Smooth muscle cell (in vitro differentiated cells): Measurements from ENCODE around the gene LCOR. TPM values are rescaled to one million over a fixed set of nuclear protein-coding genes. Genes with fewer than 3 reads are reported as not detected.

ENCODE experiments used
- DNase-seq: peaks from one replicate; lab custom pipeline; 2025; ENCODE audit not compliant: unreplicated experiment; lab: John Stamatoyannopoulos, UW
- H2AFZ ChIP-seq: fragments of 200-600 bp; sonication (generic); 2 replicates; pipeline ENCODE4 v1.6.0; 2016; ENCODE audit warnings: antibody characterized with exemption, low read depth, mild to moderate bottlenecking
- H3F3A ChIP-seq: fragments of 200-600 bp; sonication (generic); 2 replicates; pipeline ENCODE4 v1.6.0; 2017; ENCODE audit warnings: antibody characterized with exemption, low read depth
- H3K27ac ChIP-seq: fragments of 200-600 bp; sonication (generic); 2 replicates; pipeline ENCODE4 v1.5.1; 2016; ENCODE audit warnings: low read depth, mild to moderate bottlenecking
- H3K27me3 ChIP-seq: fragments of 200-600 bp; sonication (generic); 2 replicates; pipeline ENCODE4 v1.6.1; 2016; ENCODE audit warnings: low read depth, mild to moderate bottlenecking
- H3K36me3 ChIP-seq: fragments of 200-600 bp; sonication (generic); 2 replicates; pipeline ENCODE4 v1.5.1; 2016; ENCODE audit warnings: low read depth
- H3K4me1 ChIP-seq: fragments of 200-600 bp; sonication (generic); 2 replicates; pipeline ENCODE4 v1.5.1; 2016; ENCODE audit warnings: low read depth
- H3K4me2 ChIP-seq: fragments of 200-600 bp; sonication (generic); 2 replicates; pipeline ENCODE4 v1.6.0; 2016; ENCODE audit warnings: mild to moderate bottlenecking
- H3K4me3 ChIP-seq: fragments of 200-600 bp; sonication (generic); 2 replicates; pipeline ENCODE4 v1.5.1; 2016; ENCODE audit warnings: mild to moderate bottlenecking
- H3K79me2 ChIP-seq: fragments of 200-600 bp; sonication (generic); 2 replicates; pipeline ENCODE4 v1.6.0; 2016; ENCODE audit warnings: low read depth, mild to moderate bottlenecking
- H3K9ac ChIP-seq: fragments of 200-600 bp; sonication (generic); 2 replicates; pipeline ENCODE4 v1.6.0; 2016; ENCODE audit warnings: low read depth
- H3K9me3 ChIP-seq: fragments of 200-600 bp; sonication (generic); replicated peaks from 2 replicates; pipeline ENCODE4 v1.5.1; 2016; ENCODE audit warnings: low read depth
- H4K20me1 ChIP-seq: fragments of 200-600 bp; sonication (generic); 2 replicates; pipeline ENCODE4 v1.6.0; 2016; ENCODE audit warnings: low read depth
- WGBS: methylation state at CpG from one replicate; pipeline ENCODE4 v1.1.7; 2016; ENCODE audit warnings: low lambda C conversion rate; 5-methylcytosine and 5-hydroxymethylcytosine counted together
- polyA plus RNA-seq: library from polyadenylated mRNA; unstranded; fragments of >200 nt; fragmentation: Nextera tagmentation; extraction: Ambion mirVana; gene quantifications from 2 replicates; pipeline ENCODE4 v1.2.1, GENCODE V29; 2016
- total RNA-seq: library from RNA; depleted of rRNA; stranded (reverse); fragments of >200 nt; gene quantifications from 2 replicates; pipeline ENCODE4 v1.2.3, GENCODE V29; 2014
- TF ChIP-seq, protein P1 (sequence below): fragments of 200-600 bp; sonication (generic); IDR thresholded peaks from 2 replicates; pipeline ENCODE4 v1.5.1; 2017; ENCODE audit warnings: borderline replicate concordance, mild to moderate bottlenecking, antibody characterized with exemption; ENCODE audit not compliant: insufficient read depth, poor library complexity, severe bottlenecking

LCOR gene
- total and polyA plus RNA-seq, 2 experiments from 2014 or later, result 10.6 to 27.8 TPM

DNA sequence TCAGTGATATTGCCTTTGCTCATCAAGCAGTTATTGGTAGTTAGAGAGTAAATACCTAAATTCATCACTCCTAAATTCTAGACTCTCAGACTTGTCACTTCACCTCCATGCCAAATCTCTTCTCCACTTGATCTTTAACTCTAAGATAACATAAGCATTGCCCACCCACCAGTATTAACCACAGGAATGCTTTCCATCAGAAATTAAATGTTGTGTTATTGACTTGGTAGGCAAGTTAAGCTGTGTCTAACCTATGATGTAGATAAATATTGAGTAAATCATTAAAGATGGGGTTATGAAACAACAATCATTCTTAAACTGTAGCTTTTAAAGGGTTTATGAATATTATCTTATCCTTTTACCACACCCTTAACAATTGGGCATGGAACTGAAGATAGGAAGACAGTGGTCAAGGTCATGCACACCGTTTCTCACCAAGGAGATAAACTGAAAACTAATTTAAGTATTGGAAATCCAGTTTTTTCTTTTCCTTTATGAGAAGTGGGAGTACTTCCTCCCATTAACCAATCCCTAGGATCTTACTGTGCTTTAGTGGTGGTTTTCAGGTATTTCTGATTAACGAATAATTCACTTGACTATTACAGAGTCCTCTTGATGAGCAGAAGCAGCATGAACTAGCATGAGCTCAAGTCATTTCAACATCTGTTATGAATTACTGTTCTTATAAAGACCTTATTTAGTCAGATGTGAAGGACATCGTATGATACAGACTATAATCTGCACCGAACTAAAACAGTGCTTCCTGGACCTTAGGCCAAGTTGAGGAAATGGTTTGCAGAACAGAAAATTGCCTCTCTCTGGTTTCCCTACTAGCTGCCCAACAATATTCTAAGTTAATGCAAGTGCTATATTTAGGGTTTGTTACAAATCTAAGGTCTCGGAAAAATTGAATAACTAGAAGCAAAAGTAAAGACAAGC, 142.0 kb downstream of the LCOR start:
- no peaks in the 10 kb centered on the region for H3K27me3 ChIP-seq
- no peak overlapping the region for H3K4me2 ChIP-seq
- peaks cover 8% of the 10 kb centered on the region for H3K4me1 ChIP-seq
- H3K9me3 ChIP-seq, result no peaks in the 10 kb centered on the region
- no peaks in the 10 kb centered on the region for H3K79me2 ChIP-seq
- H2AFZ ChIP-seq, result no peak overlapping the region
- H3F3A ChIP-seq, result no peaks in the 10 kb centered on the region
- DNase-seq, result no peak
- TF ChIP-seq, protein P1, sequence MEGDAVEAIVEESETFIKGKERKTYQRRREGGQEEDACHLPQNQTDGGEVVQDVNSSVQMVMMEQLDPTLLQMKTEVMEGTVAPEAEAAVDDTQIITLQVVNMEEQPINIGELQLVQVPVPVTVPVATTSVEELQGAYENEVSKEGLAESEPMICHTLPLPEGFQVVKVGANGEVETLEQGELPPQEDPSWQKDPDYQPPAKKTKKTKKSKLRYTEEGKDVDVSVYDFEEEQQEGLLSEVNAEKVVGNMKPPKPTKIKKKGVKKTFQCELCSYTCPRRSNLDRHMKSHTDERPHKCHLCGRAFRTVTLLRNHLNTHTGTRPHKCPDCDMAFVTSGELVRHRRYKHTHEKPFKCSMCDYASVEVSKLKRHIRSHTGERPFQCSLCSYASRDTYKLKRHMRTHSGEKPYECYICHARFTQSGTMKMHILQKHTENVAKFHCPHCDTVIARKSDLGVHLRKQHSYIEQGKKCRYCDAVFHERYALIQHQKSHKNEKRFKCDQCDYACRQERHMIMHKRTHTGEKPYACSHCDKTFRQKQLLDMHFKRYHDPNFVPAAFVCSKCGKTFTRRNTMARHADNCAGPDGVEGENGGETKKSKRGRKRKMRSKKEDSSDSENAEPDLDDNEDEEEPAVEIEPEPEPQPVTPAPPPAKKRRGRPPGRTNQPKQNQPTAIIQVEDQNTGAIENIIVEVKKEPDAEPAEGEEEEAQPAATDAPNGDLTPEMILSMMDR, result no peak
- H3K9ac ChIP-seq, result no peak overlapping the region
- no peak overlapping the region for H3K27ac ChIP-seq
- no peak overlapping the region for H3K4me3 ChIP-seq
- 79% methylated on average over 5 of the region's 5 CpGs for WGBS
- no peaks in the 10 kb centered on the region for H3K36me3 ChIP-seq
- H4K20me1 ChIP-seq, result no peaks in the 10 kb centered on the region

DNA sequence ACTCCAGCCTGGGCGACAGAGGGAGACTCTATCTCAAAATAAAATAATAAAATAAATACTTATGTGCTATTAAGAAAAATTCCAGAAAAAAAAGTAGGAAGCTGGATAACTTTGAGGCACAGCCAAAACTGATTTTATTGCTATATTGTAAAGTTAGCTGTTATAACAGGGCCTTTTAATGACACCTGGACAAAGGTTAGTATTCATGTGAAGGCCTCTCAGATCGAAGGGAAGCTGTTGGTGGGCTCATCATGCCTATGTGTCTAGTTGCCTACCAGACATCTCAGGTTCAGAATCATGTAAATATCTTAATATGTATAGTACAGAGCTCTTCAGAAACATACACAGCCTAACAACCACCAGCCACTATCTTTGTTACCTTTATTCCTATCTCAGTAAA, 143.0 kb downstream of the LCOR start:
- 96% methylated on average over 2 of the region's 2 CpGs for WGBS
- TF ChIP-seq, protein P1, result no peak
- Histone ChIP-seq H3K9ac (no peak overlapping the region), H3F3A (no peaks in the 10 kb centered on the region), H3K4me2 (no peak overlapping the region), H3K4me1 (peaks cover 8% of the 10 kb centered on the region), H3K36me3 (no peaks in the 10 kb centered on the region), H3K9me3 (no peaks in the 10 kb centered on the region), H2AFZ (no peak overlapping the region), H3K79me2 (no peaks in the 10 kb centered on the region), H3K27ac (no peak overlapping the region), H4K20me1 (no peaks in the 10 kb centered on the region), H3K4me3 (no peak overlapping the region), H3K27me3 (no peaks in the 10 kb centered on the region)
- DNase-seq, result no peak

DNA sequence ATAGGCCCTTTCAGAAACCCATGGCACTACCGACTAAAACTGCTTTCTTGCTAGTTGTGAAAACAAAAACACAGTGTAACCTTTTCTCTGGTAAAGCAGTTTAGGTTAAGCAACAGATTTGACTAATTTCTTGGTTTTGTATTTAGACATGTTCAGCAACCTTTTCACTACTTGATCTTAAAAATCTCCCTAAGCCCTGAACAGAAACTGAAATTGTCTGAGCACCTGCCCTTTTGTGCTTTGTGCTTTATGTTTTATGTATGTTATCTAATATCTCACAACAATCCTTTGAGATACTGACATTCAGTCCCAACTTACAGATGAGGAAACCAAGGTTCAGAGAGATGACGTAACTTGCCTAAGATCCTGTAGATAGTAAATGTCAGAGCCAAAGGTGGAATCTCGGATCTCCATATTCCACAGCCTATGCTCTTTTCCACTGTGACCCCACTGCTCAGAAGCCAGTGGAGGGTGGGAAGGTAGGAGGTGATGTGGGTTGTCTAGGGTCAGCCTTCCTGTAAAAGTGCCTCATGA, 146.6 kb downstream of the LCOR start:
- Histone ChIP-seq H3K36me3 (peaks cover 7% of the 10 kb centered on the region), H3K9me3 (no peaks in the 10 kb centered on the region), H3K27me3 (no peaks in the 10 kb centered on the region), H3F3A (no peaks in the 10 kb centered on the region), H3K9ac (no peak overlapping the region), H3K79me2 (no peaks in the 10 kb centered on the region), H3K4me1 (peaks cover under 1% of the 10 kb centered on the region), H4K20me1 (no peaks in the 10 kb centered on the region), H3K4me3 (no peak overlapping the region), H2AFZ (no peak overlapping the region), H3K27ac (no peak overlapping the region), H3K4me2 (no peak overlapping the region)
- no peak for DNase-seq
- TF ChIP-seq, protein P1, result no peak
- 91% methylated on average over 3 of the region's 3 CpGs for WGBS
